ENCODE measurements around the gene ACKR2.
"Not testable (repeated sequence)": the region's sequence is repeated elsewhere in the genome, so short reads cannot be mapped to it uniquely, and the experiment has no call there.

DNA sequence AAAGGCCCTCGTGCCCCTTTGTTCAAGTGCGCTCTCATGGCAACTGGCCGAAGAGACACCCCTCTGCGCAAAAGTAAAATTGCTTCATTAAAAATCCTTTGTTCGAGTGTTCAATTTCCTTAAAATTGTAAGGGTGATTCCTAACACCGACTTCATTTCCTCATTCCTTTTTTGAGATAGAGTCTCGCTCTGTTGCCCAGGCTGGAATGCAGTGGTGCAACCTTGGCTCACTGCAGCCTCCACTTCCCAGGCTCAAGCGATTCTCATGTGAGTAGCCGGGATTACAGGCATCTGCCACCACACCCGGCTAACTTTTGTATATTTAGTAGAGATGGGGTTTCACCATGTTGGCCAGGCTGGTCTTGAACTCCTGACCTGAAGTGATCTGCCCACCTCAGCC, 1.5 kb downstream of the ACKR2 start:
- TF ChIP-seq, protein P1, sequence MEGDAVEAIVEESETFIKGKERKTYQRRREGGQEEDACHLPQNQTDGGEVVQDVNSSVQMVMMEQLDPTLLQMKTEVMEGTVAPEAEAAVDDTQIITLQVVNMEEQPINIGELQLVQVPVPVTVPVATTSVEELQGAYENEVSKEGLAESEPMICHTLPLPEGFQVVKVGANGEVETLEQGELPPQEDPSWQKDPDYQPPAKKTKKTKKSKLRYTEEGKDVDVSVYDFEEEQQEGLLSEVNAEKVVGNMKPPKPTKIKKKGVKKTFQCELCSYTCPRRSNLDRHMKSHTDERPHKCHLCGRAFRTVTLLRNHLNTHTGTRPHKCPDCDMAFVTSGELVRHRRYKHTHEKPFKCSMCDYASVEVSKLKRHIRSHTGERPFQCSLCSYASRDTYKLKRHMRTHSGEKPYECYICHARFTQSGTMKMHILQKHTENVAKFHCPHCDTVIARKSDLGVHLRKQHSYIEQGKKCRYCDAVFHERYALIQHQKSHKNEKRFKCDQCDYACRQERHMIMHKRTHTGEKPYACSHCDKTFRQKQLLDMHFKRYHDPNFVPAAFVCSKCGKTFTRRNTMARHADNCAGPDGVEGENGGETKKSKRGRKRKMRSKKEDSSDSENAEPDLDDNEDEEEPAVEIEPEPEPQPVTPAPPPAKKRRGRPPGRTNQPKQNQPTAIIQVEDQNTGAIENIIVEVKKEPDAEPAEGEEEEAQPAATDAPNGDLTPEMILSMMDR (IDR thresholded peaks at IDR 0.05) = not testable (repeated sequence)
- not testable (repeated sequence) for TF ChIP-seq CREB1 (CRISPR knock-in tag; IDR thresholded peaks at IDR 0.05); IRF2 (CRISPR knock-in tag; IDR thresholded peaks at IDR 0.05; ENCODE audit: borderline replicate concordance, low read depth); TEAD1 (CRISPR knock-in tag; IDR thresholded peaks at IDR 0.05)
